WERI-Rb-1 (cell line): ENCODE data around the gene MAST1.
A peak's percentile ranks its signal among the peaks of the same experiment; 100 is the strongest.

Experiments used
- DNase-seq: peaks from one replicate; pipeline ENCODE4 v3.0.0-alpha.2; 2020
- H3K27ac ChIP-seq: fragments of 250-450 bp; sonication (Bioruptor Pico); 2 replicates; pipeline ENCODE4 v1.5.1; 2020; ENCODE audit warnings: mild to moderate bottlenecking, moderate library complexity
- H3K27me3 ChIP-seq: fragments of 250-450 bp; sonication (Bioruptor Pico); 2 replicates; pipeline ENCODE4 v1.5.1; 2021; ENCODE audit warnings: mild to moderate bottlenecking, low read depth, moderate library complexity; ENCODE audit not compliant: insufficient read depth, severe bottlenecking
- H3K36me3 ChIP-seq: fragments of 250-450 bp; sonication (Bioruptor Pico); 2 replicates; pipeline ENCODE4 v1.5.1; 2020; ENCODE audit warnings: mild to moderate bottlenecking, moderate library complexity
- H3K4me3 ChIP-seq: 2 replicates; pipeline ENCODE4 v1.5.1; 2011; ENCODE audit warnings: low read depth, mild to moderate bottlenecking, control low read depth, low read length
- H3K9me3 ChIP-seq: fragments of 250-450 bp; sonication (Bioruptor Pico); 2 replicates; pipeline ENCODE4 v1.5.1; 2021; ENCODE audit warnings: mild to moderate bottlenecking, moderate library complexity; ENCODE audit not compliant: severe bottlenecking
- TF ChIP-seq, protein P1 (sequence below): IDR thresholded peaks from 2 replicates; pipeline ENCODE4 v1.5.1; 2011; ENCODE audit warnings: low read depth, mild to moderate bottlenecking, control low read depth, inconsistent platforms, low read length

The MAST1 gene

DNA sequence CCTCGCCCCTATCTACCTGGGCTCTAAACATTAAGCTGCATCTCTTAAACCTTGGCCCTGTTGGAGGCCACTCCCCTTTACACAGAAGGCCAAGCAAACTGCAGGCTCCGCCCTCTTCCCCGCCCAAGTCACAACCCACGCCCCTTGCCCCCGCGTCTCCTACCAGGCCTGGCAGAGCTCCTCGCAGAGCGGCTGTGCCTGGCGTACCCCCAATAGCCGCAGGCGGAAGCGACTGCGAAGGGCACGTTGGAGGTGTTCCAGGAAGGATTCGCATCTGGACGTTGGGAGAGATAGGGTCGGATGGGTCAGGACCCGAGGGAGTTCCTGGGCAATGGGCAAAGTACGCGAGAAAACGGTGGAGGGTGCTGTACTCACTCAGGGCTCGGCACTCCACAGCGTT is 9.8 kb upstream of the MAST1 start:
- H3K4me3 ChIP-seq, result no peak overlapping the region
- peak; percentile 35 for DNase-seq
- H3K27me3 ChIP-seq, result no peaks in the 10 kb centered on the region
- no peaks in the 10 kb centered on the region for H3K9me3 ChIP-seq
- no peaks in the 10 kb centered on the region; the same call in 1 of the 2 replicates for H3K36me3 ChIP-seq
- TF ChIP-seq, protein P1, sequence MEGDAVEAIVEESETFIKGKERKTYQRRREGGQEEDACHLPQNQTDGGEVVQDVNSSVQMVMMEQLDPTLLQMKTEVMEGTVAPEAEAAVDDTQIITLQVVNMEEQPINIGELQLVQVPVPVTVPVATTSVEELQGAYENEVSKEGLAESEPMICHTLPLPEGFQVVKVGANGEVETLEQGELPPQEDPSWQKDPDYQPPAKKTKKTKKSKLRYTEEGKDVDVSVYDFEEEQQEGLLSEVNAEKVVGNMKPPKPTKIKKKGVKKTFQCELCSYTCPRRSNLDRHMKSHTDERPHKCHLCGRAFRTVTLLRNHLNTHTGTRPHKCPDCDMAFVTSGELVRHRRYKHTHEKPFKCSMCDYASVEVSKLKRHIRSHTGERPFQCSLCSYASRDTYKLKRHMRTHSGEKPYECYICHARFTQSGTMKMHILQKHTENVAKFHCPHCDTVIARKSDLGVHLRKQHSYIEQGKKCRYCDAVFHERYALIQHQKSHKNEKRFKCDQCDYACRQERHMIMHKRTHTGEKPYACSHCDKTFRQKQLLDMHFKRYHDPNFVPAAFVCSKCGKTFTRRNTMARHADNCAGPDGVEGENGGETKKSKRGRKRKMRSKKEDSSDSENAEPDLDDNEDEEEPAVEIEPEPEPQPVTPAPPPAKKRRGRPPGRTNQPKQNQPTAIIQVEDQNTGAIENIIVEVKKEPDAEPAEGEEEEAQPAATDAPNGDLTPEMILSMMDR, result no peak
- H3K27ac ChIP-seq, result 0 out of 2 replicates have a peak overlapping the region, but pooled peaks have one; percentile 5

DNA sequence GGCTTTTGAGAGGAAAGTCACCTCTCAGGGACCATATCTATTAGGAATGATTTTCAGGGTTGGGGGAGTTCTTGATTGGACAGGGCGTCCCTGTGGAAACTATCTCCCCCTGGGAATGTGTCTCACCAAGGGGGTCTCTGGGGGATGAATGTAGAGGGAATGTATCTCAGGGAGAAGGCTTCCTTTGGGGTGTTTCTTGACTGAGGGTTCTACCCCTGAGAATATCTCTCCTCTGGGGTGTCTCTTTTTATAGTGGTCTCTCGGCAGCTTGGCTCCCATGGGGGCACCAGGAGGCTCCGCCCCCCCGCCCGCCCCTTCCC is 4.9 kb upstream of the MAST1 start:
- TF ChIP-seq, protein P1, result no peak
- no peak for DNase-seq
- Histone ChIP-seq H3K4me3 (peak overlapping the region; percentile 51), H3K36me3 (no peaks in the 10 kb centered on the region), H3K27me3 (no peaks in the 10 kb centered on the region), H3K9me3 (no peaks in the 10 kb centered on the region), H3K27ac (peak overlapping the region; percentile 81)

DNA sequence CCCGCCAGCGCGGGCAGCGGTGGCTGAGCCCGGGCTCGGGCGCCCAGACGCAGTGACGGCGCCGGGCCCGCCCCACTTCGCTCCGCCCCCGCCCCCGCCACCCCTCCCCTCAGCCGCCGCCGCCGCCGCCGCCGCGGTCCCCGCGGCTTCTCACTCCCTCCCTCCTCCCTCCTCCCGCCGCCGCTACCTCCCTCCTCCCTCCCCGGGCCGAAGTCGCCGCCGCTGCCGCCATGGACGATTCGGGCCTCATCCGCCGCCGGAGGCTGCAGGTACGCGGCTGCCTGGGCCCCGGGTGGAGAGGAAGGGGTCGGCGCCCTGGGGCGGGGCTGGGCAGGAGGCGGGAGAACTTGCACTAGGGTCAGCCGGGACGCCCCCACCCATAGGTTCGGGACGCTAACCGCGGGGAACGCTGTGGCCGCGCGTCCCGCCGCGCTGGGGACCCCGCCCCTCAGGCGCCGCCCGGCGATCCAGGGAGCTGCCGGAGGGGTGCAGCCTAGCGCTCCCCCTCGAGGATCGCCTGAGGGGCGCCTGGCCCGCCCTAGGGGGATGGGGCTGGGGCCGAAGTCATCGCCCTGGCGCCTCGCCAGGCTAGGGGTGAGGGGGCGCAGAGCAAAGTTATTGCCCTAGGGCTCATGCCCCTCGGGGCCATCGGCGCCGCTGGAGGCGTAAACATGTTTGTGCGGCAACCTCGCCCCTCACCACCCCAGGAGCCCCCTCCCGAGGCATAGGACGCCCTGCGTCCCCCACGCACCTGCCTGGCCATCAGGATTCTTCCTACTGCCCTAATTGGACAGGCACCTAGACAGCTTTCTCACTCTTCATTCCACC is 4.4 kb upstream of the MAST1 start:
- peak; percentile 84 for DNase-seq
- Histone ChIP-seq H3K27ac (peak overlapping the region; percentile 95), H3K4me3 (peak overlapping the region; percentile 85), H3K27me3 (no peaks in the 10 kb centered on the region), H3K36me3 (no peaks in the 10 kb centered on the region; the same call in 1 of the 2 replicates), H3K9me3 (no peaks in the 10 kb centered on the region)
- TF ChIP-seq, protein P1, result 0 out of 2 replicates have a peak, but pooled peaks have one; percentile 7

DNA sequence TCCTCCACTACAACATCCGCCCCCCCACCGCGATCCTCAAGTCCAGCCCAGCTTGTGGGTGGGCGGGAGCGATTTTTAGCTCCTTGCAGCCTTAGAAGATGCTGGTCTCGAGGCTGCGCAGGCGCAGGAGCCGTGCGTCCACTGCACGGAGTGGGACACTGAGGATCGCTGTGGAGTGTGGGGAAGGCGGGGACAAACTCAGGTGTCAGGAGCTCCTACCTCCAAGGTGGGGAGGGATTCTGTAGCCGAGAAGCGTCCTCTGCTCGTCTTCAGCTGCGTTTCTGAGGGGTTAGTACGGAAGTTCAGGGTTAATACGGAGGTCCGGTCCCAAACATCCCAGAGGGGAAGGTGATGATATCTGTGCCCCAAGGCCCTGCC is 3.8 kb upstream of the MAST1 start, which contains the start of gene RTBDN:
RTBDN (minus strand) TSS at position 14 of the 378 bp plus-strand sequence. CDS start 4,600 bp downstream, outside the sequence.
- TF ChIP-seq, protein P1, result no peak
- DNase-seq, result peak; percentile 63
- Histone ChIP-seq H3K4me3 (peak within 1 kb of the TSS; percentile 85), H3K27ac (peak within 1 kb of the TSS; percentile 95), H3K36me3 (no peaks in the 10 kb centered on the region; the same call in none of the 2 replicates), H3K27me3 (no peaks in the 10 kb centered on the region), H3K9me3 (no peaks in the 10 kb centered on the region)

DNA sequence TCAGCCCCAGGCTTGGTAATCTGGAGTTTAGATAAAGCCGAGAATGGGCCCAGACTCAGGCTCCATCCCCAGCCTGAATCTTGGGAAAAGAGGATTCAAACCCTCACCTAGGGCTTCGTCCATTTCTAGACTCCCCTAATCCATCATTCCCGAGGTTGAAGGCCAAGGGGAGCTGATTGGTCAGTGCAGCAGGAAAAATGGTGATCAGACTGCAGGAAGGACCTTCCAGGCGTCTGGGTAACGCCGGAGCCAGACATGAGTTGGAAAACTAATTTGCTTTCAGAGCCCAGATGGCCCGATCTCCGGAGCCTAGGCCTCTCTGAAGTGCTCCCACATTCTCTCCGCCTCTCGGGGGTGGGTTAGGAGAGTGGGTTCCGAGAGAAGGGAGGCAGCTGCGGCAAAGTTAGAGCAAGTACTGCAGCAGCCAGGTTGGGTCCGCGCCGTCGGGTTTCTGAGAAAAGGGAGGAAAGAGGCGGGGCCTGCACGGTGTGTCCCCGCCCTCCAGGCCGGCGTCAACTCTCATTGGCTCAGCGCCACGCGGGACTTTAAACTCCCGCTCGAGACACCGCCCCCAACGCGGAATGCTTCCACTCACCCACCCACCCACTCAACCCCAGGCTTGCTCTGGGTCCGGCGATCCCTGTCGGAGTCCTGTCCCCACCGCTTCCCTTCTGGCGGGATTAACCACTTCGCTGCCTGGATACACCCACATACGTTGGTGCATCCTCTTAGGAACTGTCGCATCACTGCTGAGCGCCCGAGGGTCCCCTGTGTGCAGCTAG is 3.1 kb upstream of the MAST1 start:
- peak overlapping the region; percentile 85 for H3K4me3 ChIP-seq
- peaks cover 6% of the 10 kb centered on the region for H3K36me3 ChIP-seq
- H3K9me3 ChIP-seq, result no peaks in the 10 kb centered on the region
- peak overlapping the region; percentile 95; the same call in 1 of the 2 replicates for H3K27ac ChIP-seq
- TF ChIP-seq, protein P1, result no peak
- peak; percentile 53 for DNase-seq
- no peaks in the 10 kb centered on the region for H3K27me3 ChIP-seq
